H7 (cell line): ENCODE measurements around the gene SLC1A5. TPM values are rescaled to one million over a fixed set of nuclear protein-coding genes. Genes with fewer than 3 reads are reported as not detected.

Experiments used
- DNase-seq: peaks from one replicate; pipeline ENCODE4 v3.0.0; 2012
- H3K27me3 ChIP-seq: 2 replicates; pipeline ENCODE4 v1.6.0; 2011; ENCODE audit warnings: mild to moderate bottlenecking, low read length; ENCODE audit not compliant: control insufficient read depth, insufficient read depth
- H3K36me3 ChIP-seq: replicated peaks from 2 replicates; pipeline ENCODE4 v1.5.1; 2011; ENCODE audit warnings: low read length; ENCODE audit not compliant: control insufficient read depth, insufficient read depth
- H3K4me3 ChIP-seq: 2 replicates; pipeline ENCODE4 v1.5.1; 2011; ENCODE audit warnings: low read depth, mild to moderate bottlenecking, control low read depth, low read length, moderate library complexity; ENCODE audit not compliant: insufficient read depth
- total RNA-seq: library from RNA; depleted of rRNA; stranded (reverse); fragments of >200 nt; shearing (Covaris generic); gene quantifications from 2 replicates; pipeline ENCODE4 v1.2.3, GENCODE V29; 2014

The SLC1A5 gene
- total RNA-seq, 1 experiment from 2014 or later, result 203 TPM

DNA sequence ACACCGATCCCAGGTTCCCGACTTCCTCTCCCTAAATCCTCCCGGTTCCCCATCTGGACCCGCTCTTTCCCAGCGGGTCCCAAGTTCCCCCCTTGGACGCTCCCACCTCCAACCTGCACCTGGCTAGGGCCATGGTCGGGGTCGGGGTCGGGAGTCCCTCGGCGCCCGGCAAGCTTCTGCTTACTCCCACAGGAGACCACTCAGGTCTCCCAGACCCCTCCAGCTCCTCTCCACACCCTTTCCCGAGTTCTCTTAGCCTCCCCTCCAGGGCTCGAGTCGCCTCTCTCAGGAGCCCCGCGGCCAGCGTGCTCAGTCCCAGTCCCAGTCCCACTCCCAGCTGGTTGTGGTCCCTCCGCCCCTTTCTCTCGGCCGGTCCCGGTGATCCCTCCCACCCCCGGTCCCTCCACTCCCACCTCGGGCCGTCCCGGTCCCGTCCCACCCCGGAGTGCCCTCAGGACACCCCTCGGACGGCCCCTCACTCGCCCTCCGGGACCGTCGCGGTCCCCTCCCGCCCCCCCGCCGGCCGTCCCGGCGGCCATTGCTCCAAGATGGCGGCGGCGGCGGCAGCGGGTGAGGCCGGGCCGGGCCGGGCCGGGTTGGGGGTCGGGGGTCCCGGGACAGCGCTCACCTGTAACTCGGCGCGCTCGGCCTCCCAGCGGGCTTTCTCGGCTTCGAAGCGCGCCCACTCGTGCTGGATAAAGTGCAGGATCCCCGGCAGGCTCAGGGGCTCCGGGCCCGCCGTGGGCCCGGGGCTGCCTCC lies 42.7 kb downstream of the SLC1A5 start, which contains the start of gene FKRP:
Gene FKRP, plus strand, starts transcription at position 537 of the 760 bp plus-strand sequence. CDS start 9,394 bp downstream, outside the sequence.
- DNase-seq, result peak; percentile 91
- Histone ChIP-seq H3K36me3 (no peaks in the 10 kb centered on the region; the same call in 1 of the 2 replicates), H3K4me3 (peak within 1 kb of the TSS; percentile 91), H3K27me3 (no peaks in the 10 kb centered on the region)

DNA sequence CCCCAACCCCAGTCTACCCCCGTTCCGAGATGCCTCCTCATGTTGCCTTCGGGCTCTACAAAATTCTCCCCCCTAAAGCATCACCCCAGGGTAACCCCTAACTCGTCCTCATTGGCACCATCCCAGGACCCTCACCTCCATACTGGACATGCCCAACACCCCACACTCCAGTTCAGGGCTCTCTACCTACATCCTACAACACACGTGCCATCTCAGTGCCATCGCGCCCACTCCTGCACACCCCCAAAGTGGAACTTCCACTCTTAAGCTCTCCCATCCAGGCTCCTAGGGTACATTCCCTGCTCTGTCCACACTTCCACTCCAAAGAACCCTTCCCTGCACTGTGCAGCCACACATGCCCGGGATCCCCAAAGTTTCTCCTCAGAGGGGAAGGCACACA lies 43.4 kb downstream of the SLC1A5 start:
- Histone ChIP-seq H3K36me3 (no peaks in the 10 kb centered on the region; the same call in 1 of the 2 replicates), H3K4me3 (peak overlapping the region; percentile 91), H3K27me3 (no peaks in the 10 kb centered on the region)
- DNase-seq, result peak; percentile 33

DNA sequence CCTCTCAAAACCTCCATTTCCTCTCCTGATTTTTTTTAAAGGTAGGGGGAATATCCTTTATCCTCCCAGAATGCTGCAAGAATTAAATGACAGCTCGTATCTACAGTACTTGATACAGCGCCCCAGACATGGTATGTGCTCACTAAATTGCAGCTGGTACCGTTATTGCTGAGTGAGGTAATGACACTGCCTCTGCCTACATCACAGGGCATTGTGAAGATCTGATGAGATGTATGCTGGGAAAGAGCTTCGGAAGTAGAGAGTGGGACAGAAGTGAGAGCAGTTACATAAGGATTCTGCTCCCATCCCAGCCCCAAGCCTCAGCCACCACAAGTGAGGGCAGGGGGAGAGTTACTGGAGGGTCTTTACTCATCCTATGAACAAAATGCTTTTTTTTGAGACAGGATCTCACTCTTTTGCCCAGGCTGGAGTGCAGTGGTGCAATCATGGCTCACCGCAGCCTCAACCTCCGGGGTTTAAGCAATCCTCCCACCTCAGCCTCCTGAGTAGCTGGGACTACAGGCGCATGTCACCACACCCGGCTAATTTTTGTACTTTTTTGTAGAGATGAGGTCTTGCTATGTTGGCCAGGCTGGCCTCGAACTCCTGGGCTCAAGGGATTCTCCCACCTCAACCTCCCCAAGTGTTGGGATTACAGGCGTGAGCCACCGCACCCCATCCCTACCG lies 44.2 kb downstream of the SLC1A5 start:
- Histone ChIP-seq H3K27me3 (no peaks in the 10 kb centered on the region), H3K36me3 (peaks cover 1% of the 10 kb centered on the region), H3K4me3 (no peak overlapping the region)
- DNase-seq, result no peak

DNA sequence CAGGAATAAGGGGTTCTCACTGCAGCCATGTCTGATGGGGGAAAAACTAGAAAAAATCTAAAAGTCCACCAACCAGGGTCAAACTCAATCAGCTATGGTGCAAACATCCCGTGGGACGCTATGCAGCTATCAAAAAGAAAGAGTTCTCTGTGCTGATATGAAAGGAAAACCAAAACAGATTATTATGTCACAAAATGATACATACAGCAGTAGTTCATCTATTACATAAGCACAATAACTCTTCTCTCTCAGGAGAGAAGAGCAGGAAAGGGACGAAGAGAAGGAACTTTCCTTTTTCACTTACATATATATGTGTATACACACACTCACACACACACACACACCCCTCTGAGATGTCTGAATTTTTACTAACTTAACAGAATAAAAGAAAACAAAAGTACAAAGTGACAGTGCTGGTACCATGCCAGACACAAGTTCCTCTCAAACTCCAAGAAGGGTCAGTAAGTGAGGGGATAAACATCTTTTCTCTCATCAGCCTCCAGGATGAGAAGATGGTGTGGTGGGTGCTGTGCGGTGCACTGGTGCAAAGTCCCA lies 45.4 kb downstream of the SLC1A5 start:
- H3K27me3 ChIP-seq, result no peaks in the 10 kb centered on the region
- no peak for DNase-seq
- no peak overlapping the region for H3K4me3 ChIP-seq
- H3K36me3 ChIP-seq, result peaks cover 8% of the 10 kb centered on the region

DNA sequence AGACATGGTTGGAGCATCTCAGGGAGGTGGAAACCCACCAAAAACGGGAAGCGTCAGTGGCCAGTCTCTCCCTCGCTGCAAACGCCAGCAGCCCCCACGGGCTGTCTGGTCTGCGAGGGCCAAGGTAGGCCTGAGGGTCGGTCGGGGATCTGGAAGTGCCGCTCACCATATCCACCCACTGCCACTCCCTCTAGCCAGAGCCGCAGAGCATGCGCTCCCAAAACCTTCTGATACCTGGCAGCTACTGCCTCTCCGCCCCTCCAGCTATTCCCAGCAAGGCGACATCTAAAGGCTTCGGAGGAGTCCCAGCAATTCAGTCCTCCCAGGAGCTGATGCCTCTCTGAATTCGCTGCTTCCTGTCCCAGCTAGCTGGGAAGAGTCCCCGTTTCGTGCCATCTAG lies 46.9 kb downstream of the SLC1A5 start:
- no peak for DNase-seq
- H3K27me3 ChIP-seq, result no peaks in the 10 kb centered on the region

DNA sequence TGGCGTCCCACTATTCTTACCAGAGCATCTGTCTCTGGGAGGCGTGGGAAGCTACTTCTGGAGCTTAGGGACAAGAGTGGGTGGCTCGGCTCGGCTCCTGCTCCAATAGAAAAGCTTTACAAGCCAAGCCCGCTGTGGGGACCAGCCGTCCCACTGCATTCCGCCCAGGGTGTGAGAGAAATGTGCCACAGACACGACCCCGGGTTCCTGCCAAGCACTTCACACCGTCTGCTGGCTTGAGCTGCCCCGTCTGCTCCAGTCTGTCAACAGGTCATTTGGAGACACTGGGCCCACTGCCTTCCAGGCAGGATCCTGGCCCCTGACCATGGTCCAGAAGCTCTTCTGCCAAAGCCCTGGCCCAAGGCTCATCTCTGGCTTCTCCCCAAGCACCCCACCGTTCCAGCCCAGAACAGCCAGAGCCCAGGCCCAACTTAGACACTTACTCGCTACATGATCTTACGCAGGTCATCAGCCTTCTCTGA lies 49.1 kb downstream of the SLC1A5 start:
- H3K36me3 ChIP-seq, result peaks cover 25% of the 10 kb centered on the region
- DNase-seq, result peak; percentile 40
- H3K27me3 ChIP-seq, result no peaks in the 10 kb centered on the region
- no peak overlapping the region for H3K4me3 ChIP-seq

More for the DNA sequence above, 46.9 kb downstream of the SLC1A5 start:
- no peak overlapping the region for H3K4me3 ChIP-seq
- H3K36me3 ChIP-seq, result peaks cover 21% of the 10 kb centered on the region

DNA sequence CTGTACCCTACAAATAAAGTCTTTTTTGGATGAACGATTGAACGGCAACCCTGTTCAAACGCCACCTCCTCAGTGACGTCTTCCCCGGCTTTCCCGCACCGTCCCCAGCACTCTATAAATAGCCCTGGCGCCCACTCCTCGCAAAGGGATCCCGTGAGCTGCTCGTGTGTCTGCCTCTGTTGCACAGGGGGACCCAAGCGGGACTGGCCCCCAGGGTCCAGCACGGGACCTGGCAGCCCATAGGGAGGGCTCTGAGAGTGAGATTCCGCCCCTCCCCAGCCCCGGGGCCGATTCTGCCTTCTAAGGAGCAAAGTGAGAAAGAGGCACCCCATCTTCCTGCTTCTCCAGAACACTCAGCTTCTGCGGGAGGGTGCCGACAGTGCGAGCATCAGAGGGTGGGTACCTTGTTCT lies 50.6 kb downstream of the SLC1A5 start:
- no peak for DNase-seq
- Histone ChIP-seq H3K27me3 (no peaks in the 10 kb centered on the region), H3K4me3 (no peak overlapping the region), H3K36me3 (peaks cover 38% of the 10 kb centered on the region)

DNA sequence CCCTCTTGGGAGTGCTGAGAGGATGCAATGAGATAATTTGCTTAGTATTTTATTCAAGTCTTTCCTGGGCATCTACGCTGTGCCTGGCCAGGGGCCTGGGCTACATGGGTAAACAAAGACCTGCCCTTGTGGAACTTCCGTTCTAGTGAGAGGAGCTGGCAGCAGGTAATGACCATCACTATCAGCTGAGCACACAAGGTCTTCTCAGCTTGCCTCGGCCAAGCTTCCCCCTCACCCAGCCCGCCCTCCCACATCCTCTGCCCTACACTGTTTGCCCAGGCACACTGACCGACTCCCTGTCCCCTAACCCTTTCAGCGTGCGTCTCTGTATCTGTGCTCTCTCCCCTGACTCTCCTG lies 51.1 kb downstream of the SLC1A5 start:
- Histone ChIP-seq H3K4me3 (no peak overlapping the region), H3K27me3 (no peaks in the 10 kb centered on the region), H3K36me3 (peaks cover 40% of the 10 kb centered on the region)
- DNase-seq, result peak; percentile 42

DNA sequence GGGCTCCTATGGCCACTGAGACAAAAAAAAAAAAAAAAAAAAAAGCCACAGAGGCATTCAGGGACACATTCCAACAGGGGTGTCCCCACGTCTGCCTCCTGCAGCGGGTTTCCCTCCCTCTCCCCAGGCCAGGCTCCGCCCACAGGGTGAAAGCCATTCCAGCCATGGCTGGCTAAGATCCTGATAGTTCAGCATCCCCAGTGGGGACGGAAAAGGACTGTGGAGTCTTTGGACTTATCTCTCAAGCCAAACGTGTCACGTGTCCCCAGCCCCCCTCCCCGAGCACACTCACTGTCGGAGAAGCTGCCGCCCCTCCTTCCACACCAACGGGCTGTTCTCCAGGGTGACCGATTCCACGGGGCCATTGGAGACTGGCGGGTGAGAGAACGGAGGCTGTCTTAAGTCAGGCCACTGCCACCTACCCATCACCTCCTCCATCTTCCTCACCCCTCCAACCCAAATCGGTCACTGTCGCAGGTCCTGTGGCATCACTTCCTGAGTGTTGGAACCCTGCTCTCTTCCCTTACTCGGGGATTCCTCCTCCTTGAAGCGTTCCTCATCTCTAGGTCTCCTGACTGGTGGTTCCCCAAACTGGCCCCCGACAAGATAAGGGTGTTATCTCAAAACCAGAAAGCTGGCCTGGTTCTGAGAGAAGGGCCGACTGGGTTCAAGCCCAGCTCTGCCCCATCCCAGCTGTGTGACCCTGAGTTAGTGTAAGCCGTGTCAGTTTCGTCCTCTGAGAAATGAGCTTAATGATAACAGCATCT lies 51.7 kb downstream of the SLC1A5 start:
- Histone ChIP-seq H3K4me3 (no peak overlapping the region), H3K36me3 (peaks cover 42% of the 10 kb centered on the region), H3K27me3 (no peaks in the 10 kb centered on the region)
- DNase-seq, result peak; percentile 69

DNA sequence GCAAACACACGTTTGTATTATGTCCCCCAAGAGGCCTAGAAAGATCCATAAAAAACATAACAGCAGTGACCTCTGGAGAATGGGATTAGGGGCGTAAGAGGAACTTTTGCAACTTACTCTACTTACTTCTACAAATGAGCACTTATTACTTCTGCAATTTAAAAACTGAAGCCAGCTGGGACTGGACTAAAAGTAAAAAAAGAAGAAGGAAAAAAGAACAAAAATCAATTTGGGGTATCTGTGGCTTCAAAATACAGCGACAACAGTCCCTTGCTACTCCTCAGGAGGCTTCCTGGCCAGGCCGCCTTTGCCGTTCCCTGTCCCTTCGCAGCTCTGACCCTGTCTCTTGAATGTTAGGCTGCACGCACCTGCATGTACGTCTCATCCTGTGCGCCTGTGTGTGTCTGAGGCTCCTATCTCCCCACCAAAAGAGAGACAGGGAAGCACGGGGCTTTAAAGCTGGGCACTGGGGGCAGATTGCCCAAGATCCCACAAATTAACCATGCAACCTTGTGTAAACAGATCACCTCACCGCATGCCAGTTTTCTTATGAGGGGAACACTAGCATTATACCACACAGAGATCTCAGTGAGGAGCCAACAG lies 54.6 kb downstream of the SLC1A5 start:
- no peaks in the 10 kb centered on the region for H3K27me3 ChIP-seq
- H3K36me3 ChIP-seq, result peaks cover 60% of the 10 kb centered on the region
- DNase-seq, result no peak
- H3K4me3 ChIP-seq, result no peak overlapping the region

DNA sequence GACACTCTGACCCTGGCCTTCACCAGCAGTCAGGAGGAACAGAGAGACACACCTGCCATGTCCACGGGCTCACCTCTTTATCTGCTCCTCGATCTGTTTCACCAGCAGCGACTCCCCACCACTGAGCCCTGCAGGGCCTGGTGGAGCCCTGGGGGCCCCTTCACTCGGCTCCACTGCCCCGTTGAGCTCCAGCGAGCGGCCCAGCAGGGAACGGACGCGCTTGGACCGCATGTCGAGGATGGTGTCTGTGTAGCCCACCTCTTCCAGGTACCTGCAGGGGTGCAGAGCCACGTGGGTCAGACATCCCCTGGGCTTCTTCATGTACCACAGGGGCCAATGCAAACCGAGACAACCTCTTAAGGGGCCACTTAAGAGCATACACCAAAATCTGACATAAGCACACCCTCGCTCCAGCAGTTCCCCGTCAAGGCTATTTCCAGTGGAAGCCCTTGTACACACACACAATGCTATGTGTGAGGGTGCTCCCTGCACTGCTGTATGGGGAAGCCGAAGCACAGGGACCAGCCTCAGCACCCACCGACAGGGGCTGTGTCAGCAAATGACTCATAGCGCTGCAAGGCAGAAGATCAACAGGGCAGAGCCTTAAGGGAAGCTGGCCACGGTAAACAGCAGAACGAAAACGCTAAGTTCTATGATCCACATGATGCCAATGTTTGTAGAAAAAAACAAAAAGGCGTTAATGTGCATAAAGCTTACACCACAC lies 55.3 kb downstream of the SLC1A5 start:
- H3K36me3 ChIP-seq, result peaks cover 58% of the 10 kb centered on the region
- no peak for DNase-seq
- no peaks in the 10 kb centered on the region for H3K27me3 ChIP-seq
- H3K4me3 ChIP-seq, result no peak overlapping the region

DNA sequence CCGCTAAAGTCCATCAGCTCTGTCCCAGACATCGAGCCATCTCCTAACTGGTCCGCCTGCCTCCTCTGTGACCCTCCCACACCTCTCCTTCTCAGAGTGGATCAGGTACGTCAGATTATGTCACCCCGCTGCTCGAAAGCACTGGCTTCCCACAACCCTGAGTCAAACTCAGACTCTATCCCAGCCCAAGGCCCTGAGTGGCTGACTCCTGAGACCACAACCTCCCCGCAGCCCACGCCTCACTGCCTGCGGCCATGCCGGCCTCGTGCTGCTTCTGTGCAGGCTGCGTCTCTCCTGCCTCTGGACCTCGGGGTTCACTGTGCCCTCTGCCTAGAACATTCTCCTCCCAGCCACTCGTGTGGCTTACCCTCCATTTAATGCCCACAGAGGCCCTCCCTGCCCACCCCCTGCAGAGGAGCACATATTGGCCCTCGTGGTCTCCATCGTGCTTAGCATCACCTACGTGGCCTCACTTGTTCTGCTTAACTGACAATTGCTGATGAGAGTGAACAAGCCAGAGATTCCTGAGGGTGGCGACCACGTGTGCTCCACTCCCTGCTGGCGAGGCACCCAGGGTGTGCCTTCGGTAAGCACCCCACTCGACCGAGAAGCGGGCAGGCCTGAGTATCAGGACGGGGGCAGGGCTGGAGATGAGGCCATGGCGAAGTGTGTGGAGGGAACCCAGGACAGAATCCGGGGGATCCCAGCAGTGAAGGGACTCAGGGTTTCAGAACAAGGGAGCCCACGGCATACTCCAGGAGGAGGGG lies 56.0 kb downstream of the SLC1A5 start:
- Histone ChIP-seq H3K4me3 (no peak overlapping the region), H3K27me3 (no peaks in the 10 kb centered on the region), H3K36me3 (peaks cover 54% of the 10 kb centered on the region)
- DNase-seq, result no peak

DNA sequence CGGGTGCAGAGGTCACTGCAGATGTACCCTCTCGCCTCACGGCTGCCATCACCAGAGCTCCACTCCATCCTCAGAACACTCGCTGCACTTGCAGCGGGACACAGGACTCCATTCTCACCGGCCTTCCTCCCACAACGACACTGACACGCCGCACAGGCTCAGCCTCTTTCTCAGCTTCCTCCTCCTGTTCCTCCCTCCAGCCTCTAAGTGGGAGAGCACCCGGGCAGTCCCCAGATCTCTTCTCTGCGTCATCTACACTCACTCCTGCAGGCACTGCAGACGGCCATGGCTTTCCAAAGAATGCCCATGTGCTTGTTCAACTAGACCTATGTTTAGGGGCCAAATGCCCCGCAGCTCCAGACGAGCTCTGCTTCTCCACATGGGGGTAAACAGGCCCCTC lies 56.8 kb downstream of the SLC1A5 start:
- no peak overlapping the region for H3K4me3 ChIP-seq
- peaks cover 55% of the 10 kb centered on the region for H3K36me3 ChIP-seq
- DNase-seq, result no peak
- H3K27me3 ChIP-seq, result no peaks in the 10 kb centered on the region
